ENCODE measurements around the gene IMP3. TPM values are rescaled to one million over a fixed set of nuclear protein-coding genes. Genes with fewer than 3 reads are reported as not detected.

The IMP3 gene
- total RNA-seq, 1 experiment from 2014 or later = 84.5 TPM

DNA sequence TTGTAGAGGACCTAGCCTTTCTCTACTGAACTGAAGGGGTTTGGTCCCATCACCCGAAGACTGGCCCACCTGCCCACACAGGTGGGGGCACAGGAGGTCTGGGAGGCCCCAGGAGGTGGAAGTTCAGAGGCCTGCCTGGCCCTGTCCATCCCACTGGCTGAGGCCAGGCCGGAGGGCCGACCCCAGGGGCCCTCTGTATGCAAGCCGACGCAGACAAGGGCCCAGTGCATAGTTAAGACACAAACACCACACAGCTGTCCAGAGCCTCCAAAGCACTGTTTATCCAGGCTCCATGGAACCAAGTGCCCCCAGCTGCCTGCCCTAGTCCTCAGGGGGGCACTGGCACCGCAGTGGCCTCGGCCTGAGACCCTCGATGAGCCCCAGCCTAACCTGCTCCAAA, 34.3 kb upstream of the IMP3 start:
- Histone ChIP-seq H3K36me3 (ENCODE audit: insufficient read depth, low read length, poor library complexity, severe bottlenecking) (no peaks in the 10 kb centered on the region), H3K4me3 (ENCODE audit: low read depth, low read length, poor library complexity, severe bottlenecking) (no peak overlapping the region), H3K4me1 (ENCODE audit: insufficient read depth, low read length, poor library complexity, severe bottlenecking) (peaks cover 9% of the 10 kb centered on the region), H3K9me3 (ENCODE audit: low read depth, low read length, poor library complexity, severe bottlenecking) (no peaks in the 10 kb centered on the region), H3K27me3 (replicated peaks; ENCODE audit: insufficient read depth, low read depth, low read length, poor library complexity) (no peaks in the 10 kb centered on the region), H3K27ac (ENCODE audit: low read depth, low read length, poor library complexity, severe bottlenecking) (no peak overlapping the region)
- ChIA-PET POLR2A (ENCODE audit: low non-redundant PET) (no interaction called here), CTCF (no interaction called here)
- TF ChIP-seq, protein P1, sequence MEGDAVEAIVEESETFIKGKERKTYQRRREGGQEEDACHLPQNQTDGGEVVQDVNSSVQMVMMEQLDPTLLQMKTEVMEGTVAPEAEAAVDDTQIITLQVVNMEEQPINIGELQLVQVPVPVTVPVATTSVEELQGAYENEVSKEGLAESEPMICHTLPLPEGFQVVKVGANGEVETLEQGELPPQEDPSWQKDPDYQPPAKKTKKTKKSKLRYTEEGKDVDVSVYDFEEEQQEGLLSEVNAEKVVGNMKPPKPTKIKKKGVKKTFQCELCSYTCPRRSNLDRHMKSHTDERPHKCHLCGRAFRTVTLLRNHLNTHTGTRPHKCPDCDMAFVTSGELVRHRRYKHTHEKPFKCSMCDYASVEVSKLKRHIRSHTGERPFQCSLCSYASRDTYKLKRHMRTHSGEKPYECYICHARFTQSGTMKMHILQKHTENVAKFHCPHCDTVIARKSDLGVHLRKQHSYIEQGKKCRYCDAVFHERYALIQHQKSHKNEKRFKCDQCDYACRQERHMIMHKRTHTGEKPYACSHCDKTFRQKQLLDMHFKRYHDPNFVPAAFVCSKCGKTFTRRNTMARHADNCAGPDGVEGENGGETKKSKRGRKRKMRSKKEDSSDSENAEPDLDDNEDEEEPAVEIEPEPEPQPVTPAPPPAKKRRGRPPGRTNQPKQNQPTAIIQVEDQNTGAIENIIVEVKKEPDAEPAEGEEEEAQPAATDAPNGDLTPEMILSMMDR (conservative IDR thresholded peaks at IDR 0.05; ENCODE audit: low read depth, low read length) = no peak
- no peak for TF ChIP-seq EZH2 (IDR thresholded peaks at IDR 0.05; ENCODE audit: borderline replicate concordance, low read depth, low read length, poor library complexity, severe bottlenecking)
- BruUV-seq (replicated peaks) = no TSS peak
- no peak for DNase-seq (ENCODE audit: low spot score)
- intact Hi-C loops (cut with micrococcal nuclease; ENCODE audit: unreplicated experiment) = no loop called here

DNA sequence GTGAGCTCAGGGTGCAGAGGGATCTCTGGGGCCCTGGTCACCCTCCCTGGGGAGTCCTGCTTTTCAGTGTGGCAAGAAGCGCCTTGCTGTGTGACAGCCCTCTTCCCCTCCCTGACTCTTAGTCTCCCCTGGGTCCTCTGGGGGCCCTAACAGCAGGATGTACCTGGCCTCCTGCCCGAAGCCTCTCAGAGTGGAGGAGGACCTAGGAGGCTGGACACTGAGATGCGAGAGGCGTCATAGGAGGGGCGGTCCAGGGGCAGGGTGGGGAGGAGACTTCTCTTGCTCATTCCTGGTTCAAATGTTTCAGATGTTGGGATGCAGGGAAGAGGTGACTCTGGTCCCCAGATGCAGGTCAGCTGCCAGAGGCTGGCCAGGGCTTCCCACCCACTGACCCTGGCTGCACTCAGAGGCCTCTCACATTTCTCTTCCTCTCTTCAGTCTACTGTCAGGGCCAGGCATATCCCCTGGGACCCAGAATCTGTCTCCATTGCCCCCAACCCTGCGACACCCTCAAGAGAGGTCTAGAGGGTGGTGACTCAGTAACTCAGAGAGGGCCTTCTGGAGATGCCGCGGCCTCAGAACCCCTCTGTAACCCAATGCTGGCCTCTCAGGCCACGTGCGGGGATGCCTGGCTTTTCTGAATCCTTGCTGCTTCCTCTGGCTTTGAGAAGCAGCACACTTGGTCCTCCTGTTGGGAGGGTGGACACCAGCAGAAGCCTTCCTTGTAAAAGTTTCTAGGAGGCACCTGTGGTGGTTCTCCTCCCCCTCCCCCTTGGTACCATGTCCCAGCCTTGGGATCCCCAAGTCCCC, 33.6 kb upstream of the IMP3 start:
- Histone ChIP-seq H3K9me3 (ENCODE audit: low read depth, low read length, poor library complexity, severe bottlenecking) (no peaks in the 10 kb centered on the region), H3K4me1 (ENCODE audit: insufficient read depth, low read length, poor library complexity, severe bottlenecking) (peaks cover 9% of the 10 kb centered on the region), H3K27me3 (replicated peaks; ENCODE audit: insufficient read depth, low read depth, low read length, poor library complexity) (no peaks in the 10 kb centered on the region), H3K4me3 (ENCODE audit: low read depth, low read length, poor library complexity, severe bottlenecking) (no peak overlapping the region), H3K27ac (ENCODE audit: low read depth, low read length, poor library complexity, severe bottlenecking) (no peak overlapping the region), H3K36me3 (ENCODE audit: insufficient read depth, low read length, poor library complexity, severe bottlenecking) (no peaks in the 10 kb centered on the region)
- ChIA-PET POLR2A (ENCODE audit: low non-redundant PET) (no interaction called here), CTCF (no interaction called here)
- intact Hi-C loops (cut with micrococcal nuclease; ENCODE audit: unreplicated experiment) = no loop called here
- no peak for DNase-seq (ENCODE audit: low spot score)
- no TSS peak for BruUV-seq (replicated peaks)
- TF ChIP-seq, protein P1 (conservative IDR thresholded peaks at IDR 0.05; ENCODE audit: low read depth, low read length) = no peak
- no peak for TF ChIP-seq EZH2 (IDR thresholded peaks at IDR 0.05; ENCODE audit: borderline replicate concordance, low read depth, low read length, poor library complexity, severe bottlenecking)

GRCh38 chr15:75672646-75673425, 32.8 kb upstream of the IMP3 start:
- Histone ChIP-seq H3K27ac (ENCODE audit: low read depth, low read length, poor library complexity, severe bottlenecking) (no peak overlapping the region), H3K4me1 (ENCODE audit: insufficient read depth, low read length, poor library complexity, severe bottlenecking) (peaks cover 9% of the 10 kb centered on the region), H3K4me3 (ENCODE audit: low read depth, low read length, poor library complexity, severe bottlenecking) (no peak overlapping the region), H3K36me3 (ENCODE audit: insufficient read depth, low read length, poor library complexity, severe bottlenecking) (no peaks in the 10 kb centered on the region), H3K9me3 (ENCODE audit: low read depth, low read length, poor library complexity, severe bottlenecking) (no peaks in the 10 kb centered on the region), H3K27me3 (replicated peaks; ENCODE audit: insufficient read depth, low read depth, low read length, poor library complexity) (no peaks in the 10 kb centered on the region)
- POLR2A ChIA-PET (ENCODE audit: low non-redundant PET) = interaction anchor here (0.6 kb wide), 1 partner anchor 18 kb away, joined by 3 read pairs; no protein-coding TSS in a partner anchor
- no TSS peak for BruUV-seq (replicated peaks)
- CTCF ChIA-PET = no interaction called here
- intact Hi-C loops (cut with micrococcal nuclease; ENCODE audit: unreplicated experiment) = no loop called here
- DNase-seq (ENCODE audit: low spot score) = no peak
- TF ChIP-seq, protein P1 (conservative IDR thresholded peaks at IDR 0.05; ENCODE audit: low read depth, low read length) = no peak
- no peak for TF ChIP-seq EZH2 (IDR thresholded peaks at IDR 0.05; ENCODE audit: borderline replicate concordance, low read depth, low read length, poor library complexity, severe bottlenecking)
